Thyroid gland (tissue), 4 donors: ENCODE results near the gene PABPN1. TPM values are rescaled to one million over a fixed set of nuclear protein-coding genes. Genes with fewer than 3 reads are reported as not detected.

Experiments
- DNase-seq, 2 donors: peaks; one replicate each; pipeline ENCODE4 v3.0.0-alpha.2; 2019
- H3K27ac ChIP-seq, 3 donors: fragments of 200-600 bp; sonication (generic); 1 replicate in 2 of 3; 2 replicates in 1 of 3; pipeline ENCODE4 v1.5.1; 2016 to 2019; ENCODE audit warnings: mild to moderate bottlenecking in 1 of 3, moderate library complexity in 1 of 3
- H3K27me3 ChIP-seq: fragments of 200-600 bp; sonication (generic); one replicate; pipeline ENCODE4 v1.5.1; 2019
- H3K36me3 ChIP-seq, 2 donors: fragments of 200-600 bp; sonication (generic); one replicate each; pipeline ENCODE4 v1.5.1; 2016 to 2019
- H3K4me1 ChIP-seq, 2 donors: fragments of 200-600 bp; sonication (generic); one replicate each; pipeline ENCODE4 v1.5.1; 2017 to 2019
- H3K4me3 ChIP-seq, 3 donors: fragments of 200-600 bp; sonication (generic); replicated peaks in 1 of 3; 1 replicate in 2 of 3; 2 replicates in 1 of 3; pipeline ENCODE4 v1.5.1; 2016; ENCODE audit warnings: mild to moderate bottlenecking in 1 of 3
- H3K9me3 ChIP-seq: fragments of 200-600 bp; sonication (generic); one replicate; pipeline ENCODE4 v1.5.1; 2017
- POLR2A ChIP-seq, 2 donors: fragments of 450-650 bp; IDR thresholded peaks; one replicate each; pipeline ENCODE4 v1.6.1; 2017; ENCODE audit warnings: antibody characterized with exemption in 2 of 2, mild to moderate bottlenecking in 2 of 2, moderate library complexity in 1 of 2
- WGBS, 2 donors: methylation state at CpG; one replicate each; pipeline ENCODE4 v1.1.5; 2017; 5-methylcytosine and 5-hydroxymethylcytosine counted together
- intact Hi-C: fragments of 100-400 bp; cut with DNase I; formaldehyde crosslinking; loops from one replicate; pipeline ENCODE4 v1.15.1; 2023
- total RNA-seq, 4 donors: library from RNA; depleted of rRNA; stranded (reverse); fragments of >200 nt; gene quantifications; one replicate each; pipeline ENCODE4 v1.2.3, GENCODE V29; 2016
- TF ChIP-seq, protein P1 (sequence below), 6 experiments: fragments of 200-600 bp in 3 of 6; fragments of 450-650 bp in 3 of 6; sonication (generic) in 3 of 6; IDR thresholded peaks; one replicate each; pipeline ENCODE4 v1.5.1; 2016 to 2019; ENCODE audit warnings: antibody characterized with exemption in 6 of 6, mild to moderate bottlenecking in 2 of 6, inconsistent platforms in 1 of 6, moderate library complexity in 1 of 6

Gene PABPN1
- total RNA-seq, 4 donors from 2014 or later: 37.9 to 74.6 (median 60.5) TPM

GRCh38 chr14:23284654-23285529 lies 36.4 kb upstream of the PABPN1 start:
- H3K4me1 ChIP-seq: peaks cover 8 to 21% of the 10 kb centered on the region in 2 donors
- WGBS, 2 donors: 29 to 30% methylated on average over 9 of the region's 9 CpGs
- no peaks in the 10 kb centered on the region for H3K9me3 ChIP-seq
- H3K36me3 ChIP-seq: no peaks in the 10 kb centered on the region
- no peak for DNase-seq
- intact Hi-C loops: no loop called here
- H3K27ac ChIP-seq: peak overlapping the region; percentile 83 to 96 (median 91)
- TF ChIP-seq POLR2A (IDR thresholded peaks at IDR 0.05): no peak
- TF ChIP-seq, protein P1, sequence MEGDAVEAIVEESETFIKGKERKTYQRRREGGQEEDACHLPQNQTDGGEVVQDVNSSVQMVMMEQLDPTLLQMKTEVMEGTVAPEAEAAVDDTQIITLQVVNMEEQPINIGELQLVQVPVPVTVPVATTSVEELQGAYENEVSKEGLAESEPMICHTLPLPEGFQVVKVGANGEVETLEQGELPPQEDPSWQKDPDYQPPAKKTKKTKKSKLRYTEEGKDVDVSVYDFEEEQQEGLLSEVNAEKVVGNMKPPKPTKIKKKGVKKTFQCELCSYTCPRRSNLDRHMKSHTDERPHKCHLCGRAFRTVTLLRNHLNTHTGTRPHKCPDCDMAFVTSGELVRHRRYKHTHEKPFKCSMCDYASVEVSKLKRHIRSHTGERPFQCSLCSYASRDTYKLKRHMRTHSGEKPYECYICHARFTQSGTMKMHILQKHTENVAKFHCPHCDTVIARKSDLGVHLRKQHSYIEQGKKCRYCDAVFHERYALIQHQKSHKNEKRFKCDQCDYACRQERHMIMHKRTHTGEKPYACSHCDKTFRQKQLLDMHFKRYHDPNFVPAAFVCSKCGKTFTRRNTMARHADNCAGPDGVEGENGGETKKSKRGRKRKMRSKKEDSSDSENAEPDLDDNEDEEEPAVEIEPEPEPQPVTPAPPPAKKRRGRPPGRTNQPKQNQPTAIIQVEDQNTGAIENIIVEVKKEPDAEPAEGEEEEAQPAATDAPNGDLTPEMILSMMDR (IDR thresholded peaks at IDR 0.05): no peak
- H3K27me3 ChIP-seq: no peaks in the 10 kb centered on the region
- peak overlapping the region; percentile 60 to 96 (median 81) for H3K4me3 ChIP-seq

GRCh38 chr14:23285530-23286019 lies 35.7 kb upstream of the PABPN1 start:
- no peaks in the 10 kb centered on the region for H3K27me3 ChIP-seq
- peaks cover 8 to 21% of the 10 kb centered on the region in 2 donors for H3K4me1 ChIP-seq
- intact Hi-C loops: no loop called here
- no peak for TF ChIP-seq POLR2A (IDR thresholded peaks at IDR 0.05)
- TF ChIP-seq, protein P1 (IDR thresholded peaks at IDR 0.05): no peak
- H3K36me3 ChIP-seq: no peaks in the 10 kb centered on the region
- 0% methylated on average over 8 to 22 of the region's 22 CpGs for WGBS, 2 donors
- H3K4me3 ChIP-seq: peak overlapping the region; percentile 60 to 96 (median 81)
- no peaks in the 10 kb centered on the region for H3K9me3 ChIP-seq
- DNase-seq: peak in 1 of 2 donors; percentile 15
- peak overlapping the region; percentile 83 to 96 (median 91) for H3K27ac ChIP-seq

DNA sequence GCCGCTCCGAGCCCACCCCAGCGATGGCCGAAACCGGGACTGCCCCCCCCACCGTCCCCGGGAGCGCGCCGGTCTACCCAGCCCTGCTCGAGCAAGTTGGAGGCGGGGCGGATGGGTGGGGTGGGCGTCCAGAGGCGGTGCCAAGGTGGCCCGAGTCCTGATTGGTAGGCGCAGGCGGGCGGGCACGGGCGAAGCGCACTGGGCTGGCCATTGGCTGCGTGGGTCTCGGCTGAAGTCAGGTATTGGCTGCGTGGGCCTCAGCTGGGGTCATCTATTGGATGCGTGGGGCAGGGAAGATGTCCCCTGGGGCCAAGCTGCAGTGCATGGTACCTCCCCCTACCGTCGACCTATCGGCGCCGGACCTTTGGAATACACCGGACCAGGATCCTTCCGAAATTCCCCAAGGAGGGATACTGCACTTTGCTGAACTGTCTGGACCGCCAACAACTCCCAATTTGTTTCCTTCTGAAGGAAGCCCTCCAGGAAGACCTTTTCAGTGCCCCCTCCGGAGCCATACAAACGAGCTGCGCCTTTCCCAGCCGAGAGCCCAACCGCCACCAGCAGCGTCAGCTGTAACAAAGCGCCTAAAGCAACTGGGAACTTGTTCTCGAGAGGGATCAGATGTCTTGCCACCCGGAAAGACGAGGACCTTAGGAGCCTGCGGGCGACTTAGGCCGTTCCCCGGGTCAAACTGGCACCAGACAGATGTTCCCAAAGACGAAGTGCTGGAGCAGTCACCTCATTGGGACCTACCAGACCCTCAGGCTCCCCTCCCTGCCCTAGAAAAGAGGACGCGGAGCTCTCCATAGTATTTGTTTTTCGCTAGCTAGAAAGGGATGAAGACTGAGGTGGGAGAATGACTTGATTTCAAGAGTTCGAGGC lies 35.0 kb upstream of the PABPN1 start, which contains the start of gene HOMEZ:
TSS of gene HOMEZ (minus strand) at position 113 of the 882 bp plus-strand sequence. CDS start 180 bp downstream, outside the sequence.
- WGBS, 2 donors: 0 to 1% methylated on average over 17 to 23 of the region's 53 CpGs
- Histone ChIP-seq H3K4me3 (peak within 1 kb of the TSS; percentile 60 to 96 (median 95)), H3K27me3 (no peaks in the 10 kb centered on the region), H3K9me3 (no peaks in the 10 kb centered on the region), H3K4me1 (peaks cover 8 to 21% of the 10 kb centered on the region in 2 donors), H3K36me3 (no peaks in the 10 kb centered on the region), H3K27ac (peak within 1 kb of the TSS; percentile 91 to 99 (median 97))
- peak; percentile 100 for DNase-seq
- TF ChIP-seq, protein P1 (IDR thresholded peaks at IDR 0.05): no peak
- peak; percentile 47 to 92 for TF ChIP-seq POLR2A (IDR thresholded peaks at IDR 0.05)
- intact Hi-C loops: no loop called here

- H3K4me3 ChIP-seq: peak overlapping the region in 2 of 3 donors; percentile 95 to 96
- H3K27me3 ChIP-seq: no peaks in the 10 kb centered on the region
- no peak for TF ChIP-seq POLR2A (IDR thresholded peaks at IDR 0.05)
- TF ChIP-seq, protein P1 (IDR thresholded peaks at IDR 0.05): no peak
- WGBS, 2 donors: 55 to 58% methylated on average over 6 of the region's 6 CpGs
- DNase-seq: no peak
- peaks cover 8 to 21% of the 10 kb centered on the region in 2 donors for H3K4me1 ChIP-seq
- no peaks in the 10 kb centered on the region for H3K36me3 ChIP-seq
- peak overlapping the region; percentile 82 to 99 (median 97) for H3K27ac ChIP-seq
- no peaks in the 10 kb centered on the region for H3K9me3 ChIP-seq
- intact Hi-C loops: no loop called here
These were observed 34.3 kb upstream of the PABPN1 start for GRCh38 chr14:23286902-23287479.
